Vagina (tissue), 2 donors: Measurements from ENCODE around the gene LPAR1.

Experiments
- CTCF ChIP-seq, 3 experiments: fragments of 450-650 bp in 2 of 3; fragments of 200-600 bp in 1 of 3; sonication (generic) in 1 of 3; IDR thresholded peaks; one replicate each; pipeline ENCODE4 v1.5.1; 2017 to 2019; ENCODE audit warnings: antibody characterized with exemption in 3 of 3, mild to moderate bottlenecking in 2 of 3, moderate library complexity in 2 of 3
- POLR2AphosphoS5 ChIP-seq, 2 donors: sonication (generic); formaldehyde crosslinking; IDR thresholded peaks; one replicate each; pipeline ENCODE4 v1.9.0; 2017; ENCODE audit warnings: antibody characterized with exemption in 2 of 2, mild to moderate bottlenecking in 2 of 2, low read depth in 1 of 2; ENCODE audit not compliant: insufficient read depth in 1 of 2

DNA sequence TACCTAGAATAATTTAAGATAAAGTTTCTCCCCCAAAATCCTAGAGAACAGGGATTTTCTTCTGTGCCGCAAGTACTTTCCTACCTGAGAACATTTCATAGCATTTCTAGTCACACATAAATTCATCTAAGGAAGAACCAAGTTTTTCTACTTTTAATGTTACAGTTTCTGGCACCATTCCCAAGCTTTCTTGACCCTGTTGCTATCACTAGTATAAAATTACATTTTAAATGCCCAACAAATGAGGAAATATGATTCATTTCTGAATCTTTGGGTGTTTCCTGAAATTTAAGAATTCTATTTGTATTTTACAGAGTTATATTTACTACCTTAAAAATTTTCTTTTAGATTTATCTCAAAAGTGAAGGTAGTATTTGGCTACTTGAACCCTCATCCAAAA is 137.8 kb downstream of the LPAR1 start:
- TF ChIP-seq CTCF (IDR thresholded peaks at IDR 0.05) (no peak), POLR2AphosphoS5 (IDR thresholded peaks at IDR 0.05; ENCODE audit: insufficient read depth in 1 of 2, low read depth in 1 of 2) (no peak)
